ENCODE measurements around the gene TMC8. TPM values are rescaled to one million over a fixed set of nuclear protein-coding genes. Genes with fewer than 3 reads are reported as not detected.
"Not testable (repeated sequence)": the region's sequence is repeated elsewhere in the genome, so short reads cannot be mapped to it uniquely, and the experiment has no call there.

TMC8 gene, protein sequence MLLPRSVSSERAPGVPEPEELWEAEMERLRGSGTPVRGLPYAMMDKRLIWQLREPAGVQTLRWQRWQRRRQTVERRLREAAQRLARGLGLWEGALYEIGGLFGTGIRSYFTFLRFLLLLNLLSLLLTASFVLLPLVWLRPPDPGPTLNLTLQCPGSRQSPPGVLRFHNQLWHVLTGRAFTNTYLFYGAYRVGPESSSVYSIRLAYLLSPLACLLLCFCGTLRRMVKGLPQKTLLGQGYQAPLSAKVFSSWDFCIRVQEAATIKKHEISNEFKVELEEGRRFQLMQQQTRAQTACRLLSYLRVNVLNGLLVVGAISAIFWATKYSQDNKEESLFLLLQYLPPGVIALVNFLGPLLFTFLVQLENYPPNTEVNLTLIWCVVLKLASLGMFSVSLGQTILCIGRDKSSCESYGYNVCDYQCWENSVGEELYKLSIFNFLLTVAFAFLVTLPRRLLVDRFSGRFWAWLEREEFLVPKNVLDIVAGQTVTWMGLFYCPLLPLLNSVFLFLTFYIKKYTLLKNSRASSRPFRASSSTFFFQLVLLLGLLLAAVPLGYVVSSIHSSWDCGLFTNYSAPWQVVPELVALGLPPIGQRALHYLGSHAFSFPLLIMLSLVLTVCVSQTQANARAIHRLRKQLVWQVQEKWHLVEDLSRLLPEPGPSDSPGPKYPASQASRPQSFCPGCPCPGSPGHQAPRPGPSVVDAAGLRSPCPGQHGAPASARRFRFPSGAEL
- total RNA-seq (0.42 and 1.1 TPM in 2 replicates), polyA plus RNA-seq (1.8 and 3.1 TPM in 2 replicates)

GRCh38 chr17:78130437-78131101 is at the start of gene TMC8:
TSS of gene TMC8 (plus strand) at chr17:78130771. CDS start at chr17:78131589, 818 bp downstream.
- TF ChIP-seq, protein P1, sequence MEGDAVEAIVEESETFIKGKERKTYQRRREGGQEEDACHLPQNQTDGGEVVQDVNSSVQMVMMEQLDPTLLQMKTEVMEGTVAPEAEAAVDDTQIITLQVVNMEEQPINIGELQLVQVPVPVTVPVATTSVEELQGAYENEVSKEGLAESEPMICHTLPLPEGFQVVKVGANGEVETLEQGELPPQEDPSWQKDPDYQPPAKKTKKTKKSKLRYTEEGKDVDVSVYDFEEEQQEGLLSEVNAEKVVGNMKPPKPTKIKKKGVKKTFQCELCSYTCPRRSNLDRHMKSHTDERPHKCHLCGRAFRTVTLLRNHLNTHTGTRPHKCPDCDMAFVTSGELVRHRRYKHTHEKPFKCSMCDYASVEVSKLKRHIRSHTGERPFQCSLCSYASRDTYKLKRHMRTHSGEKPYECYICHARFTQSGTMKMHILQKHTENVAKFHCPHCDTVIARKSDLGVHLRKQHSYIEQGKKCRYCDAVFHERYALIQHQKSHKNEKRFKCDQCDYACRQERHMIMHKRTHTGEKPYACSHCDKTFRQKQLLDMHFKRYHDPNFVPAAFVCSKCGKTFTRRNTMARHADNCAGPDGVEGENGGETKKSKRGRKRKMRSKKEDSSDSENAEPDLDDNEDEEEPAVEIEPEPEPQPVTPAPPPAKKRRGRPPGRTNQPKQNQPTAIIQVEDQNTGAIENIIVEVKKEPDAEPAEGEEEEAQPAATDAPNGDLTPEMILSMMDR (IDR thresholded peaks at IDR 0.05; ENCODE audit: low read depth, low read length), result no peak
- Histone ChIP-seq H3K27ac (no peak within 1 kb of the TSS), H3K27me3 (no peaks in the 10 kb centered on the region), H3K4me3 (no peak within 1 kb of the TSS), H3K4me1 (ENCODE audit: low read depth) (peaks cover 18% of the 10 kb centered on the region), H3K9me3 (ENCODE audit: low read depth) (no peaks in the 10 kb centered on the region), H3K36me3 (no peaks in the 10 kb centered on the region)
- no peak for DNase-seq (ENCODE audit: low read depth in 1 of 2, low spot score in 1 of 2)

DNA sequence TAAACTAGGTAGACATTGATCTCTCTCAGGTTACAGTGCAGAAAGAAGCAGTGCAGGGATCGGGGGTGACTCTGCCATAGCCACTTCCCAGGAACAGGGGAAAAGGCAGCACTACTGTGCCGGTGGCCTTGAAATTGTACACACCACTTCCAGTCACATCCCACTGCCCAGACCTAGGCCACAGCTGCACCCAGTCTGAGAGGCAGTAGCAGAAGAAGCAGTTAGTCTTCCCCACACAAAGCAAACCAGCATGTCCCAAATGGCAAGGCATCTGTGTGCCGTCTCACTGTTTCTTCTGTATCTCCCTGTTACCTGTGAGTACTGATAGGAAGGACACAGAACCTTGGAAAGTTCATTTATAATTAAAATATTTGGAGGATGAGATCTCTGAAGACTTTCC is 49.0 kb upstream of the TMC8 start:
- TF ChIP-seq, protein P1 (IDR thresholded peaks at IDR 0.05; ENCODE audit: low read depth, low read length), result no peak
- Histone ChIP-seq H3K4me3 (no peak overlapping the region), H3K4me1 (ENCODE audit: low read depth) (peaks cover 17% of the 10 kb centered on the region), H3K9me3 (ENCODE audit: low read depth) (no peaks in the 10 kb centered on the region), H3K27me3 (no peaks in the 10 kb centered on the region), H3K36me3 (peaks cover 51% of the 10 kb centered on the region), H3K27ac (peak overlapping the region; percentile 95)
- DNase-seq (ENCODE audit: low read depth in 1 of 2, low spot score in 1 of 2), result no peak

DNA sequence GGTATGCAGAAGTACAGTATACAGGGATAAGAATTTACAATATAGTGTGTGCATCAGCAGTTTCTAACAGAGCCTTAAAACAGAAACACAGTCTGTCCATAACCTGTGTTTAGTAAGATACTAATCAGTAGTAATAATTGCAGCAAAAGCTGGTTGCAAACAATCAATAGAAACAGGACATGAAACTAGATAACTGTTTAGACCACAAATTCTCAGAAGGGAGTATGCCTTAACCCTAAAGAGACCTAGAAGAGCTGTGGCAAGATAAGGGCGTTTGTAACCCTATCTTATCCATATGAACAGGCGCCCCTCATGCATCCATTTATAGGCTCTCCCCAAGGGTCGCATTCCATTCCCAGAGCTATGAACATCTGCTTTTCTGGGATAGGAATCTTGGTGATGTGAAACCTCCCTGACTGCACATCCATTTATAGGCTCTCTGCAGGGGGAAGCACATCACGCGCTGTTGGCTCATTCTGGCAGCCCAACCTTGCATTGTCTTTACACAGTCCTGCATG is 48.2 kb upstream of the TMC8 start:
- not testable (repeated sequence) for H3K27me3 ChIP-seq; H3K4me3 ChIP-seq; H3K9me3 ChIP-seq (ENCODE audit: low read depth)
- Histone ChIP-seq H3K27ac (peak overlapping the region; percentile 95), H3K36me3 (peaks cover 50% of the 10 kb centered on the region), H3K4me1 (ENCODE audit: low read depth) (peaks cover 17% of the 10 kb centered on the region)
- peak in 1 of 2 donors; percentile 18 for DNase-seq (ENCODE audit: low read depth in 1 of 2, low spot score in 1 of 2)

DNA sequence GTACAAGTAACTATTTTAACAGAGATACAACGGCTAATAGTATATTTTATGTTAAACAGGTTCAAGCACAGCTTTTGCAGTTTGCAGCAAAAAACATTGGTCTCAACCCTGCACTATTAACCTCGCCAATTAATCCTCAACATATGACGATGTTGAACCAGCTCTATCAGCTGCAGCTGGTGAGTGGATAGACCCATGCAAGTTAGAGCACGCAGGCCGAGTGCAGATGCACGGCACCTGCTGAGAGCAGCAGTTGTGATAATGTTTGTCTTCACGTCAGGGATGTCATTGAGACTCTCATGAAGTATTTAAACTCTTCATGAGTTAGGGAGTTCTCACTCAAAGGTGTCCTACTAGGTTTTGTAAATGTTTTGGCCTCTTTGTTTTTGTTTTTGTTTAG is 47.6 kb upstream of the TMC8 start:
- TF ChIP-seq, protein P1 (IDR thresholded peaks at IDR 0.05; ENCODE audit: low read depth, low read length), result no peak
- H3K27me3 ChIP-seq, result no peaks in the 10 kb centered on the region
- no peaks in the 10 kb centered on the region for H3K9me3 ChIP-seq (ENCODE audit: low read depth)
- H3K4me1 ChIP-seq (ENCODE audit: low read depth), result peaks cover 17% of the 10 kb centered on the region
- no peak for DNase-seq (ENCODE audit: low read depth in 1 of 2, low spot score in 1 of 2)
- H3K4me3 ChIP-seq, result no peak overlapping the region
- peaks cover 53% of the 10 kb centered on the region for H3K36me3 ChIP-seq
- peak overlapping the region; percentile 95 for H3K27ac ChIP-seq

- Histone ChIP-seq H3K9me3 (ENCODE audit: low read depth) (no peaks in the 10 kb centered on the region), H3K27ac (no peak overlapping the region), H3K4me1 (ENCODE audit: low read depth) (peaks cover 17% of the 10 kb centered on the region), H3K4me3 (no peak overlapping the region), H3K36me3 (peaks cover 52% of the 10 kb centered on the region), H3K27me3 (no peaks in the 10 kb centered on the region)
- TF ChIP-seq, protein P1 (IDR thresholded peaks at IDR 0.05; ENCODE audit: low read depth, low read length), result no peak
- no peak for DNase-seq (ENCODE audit: low read depth in 1 of 2, low spot score in 1 of 2)
Measured at GRCh38 chr17:78086740-78087139, 43.8 kb upstream of the TMC8 start.

Measured in cardiac muscle cell (in vitro differentiated cells and primary cell).